Heart left ventricle (tissue), 13 donors: ENCODE measurements around the gene RIC8B.

Experiments
- CTCF ChIP-seq, 12 donors: fragments of 200-600 bp; sonication (generic) in 4 of 12; IDR thresholded peaks; one replicate each; pipeline versions ENCODE4 v1.5.0 to v1.8.0; 2018 to 2022; ENCODE audit warnings: antibody characterized with exemption in 12 of 12, mild to moderate bottlenecking in 5 of 12
- POLR2A ChIP-seq, 2 donors: fragments of 450-650 bp; IDR thresholded peaks; one replicate each; pipeline ENCODE4 v1.6.1; 2017; ENCODE audit warnings: antibody characterized with exemption in 2 of 2, mild to moderate bottlenecking in 2 of 2, moderate library complexity in 2 of 2
- donor health status: ischemic (EF 13 %, LVEDD 7.1; RV severe dilation, severe dysfunction).
- donor health status: DM: no; HTN: yes; CAD: no.
- donor health status: DM: no; HTN: no; CAD: no.
- donor health status: ischemic (EF 25% LVEDD 6.9; RV normal size, moderate dysfunction).
- donor health status: ischemic (EF 25% LVEDD 5.7; RV mildly dilated, moderate dysfunction).
- donor health status: ischemic (EF 35%, LVEDD 5.7; RV mildly dilated, moderate dysfunction).
- donor health status: nonischemic (EF 11% LVEDD 7.7; RV severe dilation, severe dysfunction).
- donor health status: DM: yes; HTN: yes; CAD: no.
- donor health status: PGD.
- donor health status: ischemic (EF 29% LVEDD 5.4; RV normal size, mild dysfunction).
- donor health status: nonischemic (EF 23%, LVEDD 6.1; RV moderate dilation, normal function).

- TF ChIP-seq POLR2A (IDR thresholded peaks at IDR 0.05) (no peak), CTCF (IDR thresholded peaks at IDR 0.05) (no peak)
Measured at GRCh38 chr12:106767954-106768822, 6.3 kb upstream of the RIC8B start.
